GM12891 (cell line): Measurements from ENCODE around the gene HTR4.
"Not testable (repeated sequence)": the region's sequence is repeated elsewhere in the genome, so short reads cannot be mapped to it uniquely, and the experiment has no call there.

Source experiments
- POLR2A ChIP-seq: IDR thresholded peaks from 2 replicates; pipeline ENCODE4 v1.6.1; 2011; ENCODE audit warnings: low read depth, low read length, control low read depth
- POLR2AphosphoS5 ChIP-seq: IDR thresholded peaks from 2 replicates; pipeline ENCODE4 v1.6.1; 2011; ENCODE audit warnings: low read depth, low read length, control low read depth
- POU2F2 ChIP-seq: IDR thresholded peaks from 2 replicates; pipeline ENCODE4 v1.6.1; 2011; ENCODE audit warnings: low read depth, mild to moderate bottlenecking, control low read depth, low read length, moderate library complexity
- SPI1 ChIP-seq: IDR thresholded peaks from 2 replicates; pipeline ENCODE4 v1.6.1; 2011; ENCODE audit warnings: low read depth, low read length, control low read depth
- TAF1 ChIP-seq: IDR thresholded peaks from 2 replicates; pipeline ENCODE4 v1.6.1; 2011; ENCODE audit warnings: low read depth, low read length, control low read depth

DNA sequence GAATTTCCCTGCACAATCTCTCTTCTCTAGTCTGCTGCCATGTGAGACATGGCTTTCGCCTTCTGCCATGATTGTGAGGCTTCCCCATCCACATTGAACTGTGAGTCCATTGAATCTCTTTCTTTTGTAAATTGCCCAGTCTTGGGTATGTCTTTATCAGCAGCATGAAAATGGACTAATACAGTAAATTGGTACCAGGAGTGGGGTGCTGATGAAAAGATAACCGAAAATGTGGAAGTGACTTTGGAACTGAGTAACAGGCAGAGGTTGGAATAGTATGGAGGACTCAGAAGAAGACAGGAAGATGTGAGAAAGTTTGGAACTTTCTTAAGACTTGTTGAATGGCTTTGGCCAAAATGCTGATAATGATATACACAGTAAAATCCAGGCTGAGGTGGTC is 124.9 kb downstream of the HTR4 start:
- not testable (repeated sequence) for TF ChIP-seq TAF1, POLR2A, POLR2AphosphoS5, POU2F2, SPI1
